Right lobe of liver (tissue), 4 donors: ENCODE data around the gene RPL11.

Experiments
- POLR2A ChIP-seq: fragments of 450-650 bp; IDR thresholded peaks from one replicate; pipeline ENCODE4 v1.6.1; 2017; ENCODE audit warnings: antibody characterized with exemption, mild to moderate bottlenecking
- TF ChIP-seq, protein P1 (sequence below), 4 donors: fragments of 200-600 bp in 3 of 4; fragments of 450-650 bp in 1 of 4; IDR thresholded peaks; one replicate each; pipeline versions ENCODE4 v1.5.1 to v1.8.0; 2016 to 2022; ENCODE audit warnings: antibody characterized with exemption in 4 of 4, mild to moderate bottlenecking in 2 of 4
- donor health status: DM: no; HTN: no; CAD: no.
- donor health status: DM: no; HTN: no; CAD: no.
- donor health status: DM: no; HTN: yes; CAD: no.

DNA sequence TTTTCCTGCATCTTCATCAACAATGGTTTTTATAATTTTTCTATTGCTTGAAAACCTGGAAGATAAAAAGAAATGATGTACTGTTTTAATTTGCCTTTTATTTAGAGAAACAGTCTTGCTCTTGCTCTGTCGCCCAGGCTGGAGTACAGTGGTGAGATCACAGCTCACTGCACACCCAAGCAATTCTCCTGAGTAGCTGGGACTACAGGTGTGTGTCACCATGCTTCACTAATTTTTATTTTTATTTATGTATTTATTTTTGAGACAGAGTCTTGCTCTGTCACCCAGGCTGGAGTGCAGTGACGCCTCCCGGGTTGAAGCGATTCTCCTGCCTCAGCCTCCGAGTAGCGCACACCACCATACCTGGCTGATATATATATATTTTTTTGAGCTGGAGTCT lies 43.0 kb upstream of the RPL11 start:
- TF ChIP-seq, protein P1, sequence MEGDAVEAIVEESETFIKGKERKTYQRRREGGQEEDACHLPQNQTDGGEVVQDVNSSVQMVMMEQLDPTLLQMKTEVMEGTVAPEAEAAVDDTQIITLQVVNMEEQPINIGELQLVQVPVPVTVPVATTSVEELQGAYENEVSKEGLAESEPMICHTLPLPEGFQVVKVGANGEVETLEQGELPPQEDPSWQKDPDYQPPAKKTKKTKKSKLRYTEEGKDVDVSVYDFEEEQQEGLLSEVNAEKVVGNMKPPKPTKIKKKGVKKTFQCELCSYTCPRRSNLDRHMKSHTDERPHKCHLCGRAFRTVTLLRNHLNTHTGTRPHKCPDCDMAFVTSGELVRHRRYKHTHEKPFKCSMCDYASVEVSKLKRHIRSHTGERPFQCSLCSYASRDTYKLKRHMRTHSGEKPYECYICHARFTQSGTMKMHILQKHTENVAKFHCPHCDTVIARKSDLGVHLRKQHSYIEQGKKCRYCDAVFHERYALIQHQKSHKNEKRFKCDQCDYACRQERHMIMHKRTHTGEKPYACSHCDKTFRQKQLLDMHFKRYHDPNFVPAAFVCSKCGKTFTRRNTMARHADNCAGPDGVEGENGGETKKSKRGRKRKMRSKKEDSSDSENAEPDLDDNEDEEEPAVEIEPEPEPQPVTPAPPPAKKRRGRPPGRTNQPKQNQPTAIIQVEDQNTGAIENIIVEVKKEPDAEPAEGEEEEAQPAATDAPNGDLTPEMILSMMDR (IDR thresholded peaks at IDR 0.05): no peak
- no peak for TF ChIP-seq POLR2A
